HepG2 (cell line): ENCODE measurements around the gene ANKRD36C. TPM values are rescaled to one million over a fixed set of nuclear protein-coding genes. Genes with fewer than 3 reads are reported as not detected.

Experiments
- BRF2 ChIP-seq: sonication (generic); formaldehyde crosslinking; IDR thresholded peaks from 2 replicates; pipeline ENCODE4 v1.8.1; 2022; ENCODE audit warnings: mild to moderate bottlenecking, missing genetic modification reagents
- HES4 ChIP-seq: sonication (generic); formaldehyde crosslinking; IDR thresholded peaks from 2 replicates; pipeline ENCODE4 v1.9.0; 2021; ENCODE audit warnings: mild to moderate bottlenecking, missing genetic modification reagents, borderline replicate concordance
- KDM5B ChIP-seq: sonication (generic); formaldehyde crosslinking; IDR thresholded peaks from 2 replicates; pipeline ENCODE4 v1.4.0; 2020; ENCODE audit warnings: missing genetic modification reagents, mild to moderate bottlenecking, borderline replicate concordance
- MEIS1 ChIP-seq: sonication (generic); formaldehyde crosslinking; IDR thresholded peaks from 2 replicates; pipeline ENCODE4 v1.9.0; 2021; ENCODE audit warnings: mild to moderate bottlenecking, missing genetic modification reagents, moderate library complexity, borderline replicate concordance
- SALL1 ChIP-seq: sonication (generic); formaldehyde crosslinking; IDR thresholded peaks from 2 replicates; pipeline ENCODE4 v1.8.0; 2022; ENCODE audit warnings: mild to moderate bottlenecking, missing genetic modification reagents
- SPEN ChIP-seq: sonication (generic); formaldehyde crosslinking; IDR thresholded peaks from 2 replicates; pipeline ENCODE4 v1.5.1; 2020; ENCODE audit warnings: low read depth, mild to moderate bottlenecking, missing genetic modification reagents
- TBX2 ChIP-seq: sonication (generic); formaldehyde crosslinking; IDR thresholded peaks from 2 replicates; pipeline ENCODE4 v1.5.0; 2020; ENCODE audit warnings: missing genetic modification reagents, mild to moderate bottlenecking, borderline replicate concordance
- ZBTB14 ChIP-seq: sonication (generic); formaldehyde crosslinking; IDR thresholded peaks from 2 replicates; pipeline ENCODE4 v1.4.0; 2020; ENCODE audit warnings: missing genetic modification reagents
- ZFY ChIP-seq: sonication (generic); formaldehyde crosslinking; IDR thresholded peaks from 2 replicates; pipeline ENCODE4 v1.4.0; 2020; ENCODE audit warnings: missing genetic modification reagents
- ZNF18 ChIP-seq: sonication (generic); formaldehyde crosslinking; IDR thresholded peaks from 2 replicates; pipeline ENCODE4 v1.8.0; 2022; ENCODE audit warnings: mild to moderate bottlenecking, missing genetic modification reagents; ENCODE audit not compliant: insufficient replicate concordance
- ZNF230 ChIP-seq: sonication (generic); formaldehyde crosslinking; IDR thresholded peaks from 2 replicates; pipeline ENCODE4 v1.4.0; 2020; ENCODE audit warnings: mild to moderate bottlenecking, missing genetic modification reagents
- ZNF546 ChIP-seq: sonication (generic); formaldehyde crosslinking; conservative IDR thresholded peaks from 2 replicates; pipeline ENCODE4 v1.8.1; 2023; ENCODE audit warnings: mild to moderate bottlenecking, missing genetic modification reagents
- ZNF556 ChIP-seq: sonication (generic); formaldehyde crosslinking; IDR thresholded peaks from 2 replicates; pipeline ENCODE4 v1.4.0; 2020; ENCODE audit warnings: mild to moderate bottlenecking, missing genetic modification reagents, borderline replicate concordance
- ZNF687 ChIP-seq: sonication (generic); formaldehyde crosslinking; IDR thresholded peaks from 2 replicates; pipeline ENCODE4 v1.5.1; 2020; ENCODE audit warnings: mild to moderate bottlenecking, missing genetic modification reagents, moderate library complexity
- ZNF691 ChIP-seq: sonication (generic); formaldehyde crosslinking; IDR thresholded peaks from 2 replicates; pipeline ENCODE4 v1.4.0; 2020; ENCODE audit warnings: missing genetic modification reagents, low read depth, mild to moderate bottlenecking, borderline replicate concordance
- ZXDC ChIP-seq: sonication (generic); formaldehyde crosslinking; IDR thresholded peaks from 2 replicates; pipeline ENCODE4 v1.5.0; 2020; ENCODE audit warnings: mild to moderate bottlenecking, missing genetic modification reagents
- polyA plus RNA-seq, 8 experiments: library from polyadenylated mRNA; depleted of rRNA in 3 of 8; stranded (reverse) in 7 of 8; unstranded in 1 of 8; fragments of >200 nt; fragmentation: Illumina TruSeq in 4 of 8; extraction: Trizol in 4 of 8; gene quantifications; 2 replicates each; pipeline versions ENCODE4 v1.2.1 to v1.2.3, GENCODE V29; 2011 to 2016; ENCODE audit warnings: low read depth in 4 of 8, missing spikeins in 1 of 8, mixed read lengths in 1 of 8; ENCODE audit not compliant: insufficient read depth in 1 of 8
- total RNA-seq, 5 experiments: library from RNA; depleted of rRNA; stranded (reverse); fragments of >200 nt; fragmentation: Illumina TruSeq; extraction: Trizol; gene quantifications; 2 replicates each; pipeline ENCODE4 v1.2.3, GENCODE V29; 2016; ENCODE audit warnings: low read depth in 1 of 5

ANKRD36C gene
- total and polyA plus RNA-seq, 2 of the 13 experiments (the other 11 are each of a cell fraction or from before 2014, with no cell fraction given), result 5.4 to 36.2 TPM

- TF ChIP-seq ZNF18 (CRISPR knock-in tag) (peak; percentile 60), TBX2 (CRISPR knock-in tag) (peak; percentile 54; the same call in 1 of the 2 replicates), HES4 (CRISPR knock-in tag) (peak; percentile 50; the same call in 1 of the 2 replicates), SALL1 (CRISPR knock-in tag) (peak; percentile 61; the same call in 1 of the 2 replicates), ZBTB14 (CRISPR knock-in tag) (peak; percentile 68; the same call in 1 of the 2 replicates), ZFY (peak; percentile 85), ZNF687 (CRISPR knock-in tag) (peak; percentile 97), KDM5B (CRISPR knock-in tag) (peak; percentile 92; the same call in 1 of the 2 replicates), MEIS1 (CRISPR knock-in tag) (0 out of 2 replicates have a peak, but pooled peaks have one; percentile 45), ZNF691 (CRISPR knock-in tag) (peak; percentile 28; the same call in 1 of the 2 replicates), SPEN (CRISPR knock-in tag) (peak; percentile 46; the same call in 1 of the 2 replicates), ZNF556 (CRISPR knock-in tag) (0 out of 2 replicates have a peak, but pooled peaks have one; percentile 19), ZNF230 (0 out of 2 replicates have a peak, but pooled peaks have one; percentile 33), BRF2 (CRISPR knock-in tag) (0 out of 2 replicates have a peak, but pooled peaks have one; percentile 43), ZNF546 (CRISPR knock-in tag) (0 out of 2 replicates have a peak, but pooled peaks have one; percentile 67), ZXDC (CRISPR knock-in tag) (0 out of 2 replicates have a peak, but pooled peaks have one; percentile 51)
Observed at GRCh38 chr2:95992102-95992501, 478 bp upstream of the ANKRD36C start (continued).
